Skeletal muscle tissue (tissue), 4 donors: Measurements from ENCODE around the gene BMERB1. TPM values are rescaled to one million over a fixed set of nuclear protein-coding genes. Genes with fewer than 3 reads are reported as not detected.
"Not testable (repeated sequence)": the region's sequence is repeated elsewhere in the genome, so short reads cannot be mapped to it uniquely, and the experiment has no call there.

Source experiments
- H3K27ac ChIP-seq: one replicate; pipeline ENCODE4 v1.7.0; 2013; ENCODE audit warnings: mild to moderate bottlenecking, low read depth, low read length, inconsistent platforms
- H3K27me3 ChIP-seq, 3 donors: one replicate each; pipeline ENCODE4 v1.7.0; 2013; ENCODE audit warnings: low read length in 3 of 3; ENCODE audit not compliant: control insufficient read depth in 3 of 3, insufficient read depth in 3 of 3
- H3K36me3 ChIP-seq, 3 donors: one replicate each; pipeline ENCODE4 v1.7.0; 2013; ENCODE audit warnings: low read length in 3 of 3; ENCODE audit not compliant: control insufficient read depth in 3 of 3, insufficient read depth in 3 of 3
- H3K4me1 ChIP-seq, 3 donors: one replicate each; pipeline ENCODE4 v1.7.0; 2013; ENCODE audit warnings: low read length in 3 of 3, mild to moderate bottlenecking in 3 of 3; ENCODE audit not compliant: control insufficient read depth in 3 of 3, insufficient read depth in 3 of 3
- H3K4me3 ChIP-seq, 3 donors: one replicate each; pipeline ENCODE4 v1.7.0; 2013; ENCODE audit warnings: low read length in 3 of 3
- H3K9ac ChIP-seq, 3 donors: one replicate each; pipeline ENCODE4 v1.7.0; 2013; ENCODE audit warnings: low read length in 3 of 3, mild to moderate bottlenecking in 3 of 3, moderate library complexity in 2 of 3, low read depth in 1 of 3
- H3K9me3 ChIP-seq, 3 donors: one replicate each; pipeline ENCODE4 v1.7.0; 2013; ENCODE audit warnings: low read length in 3 of 3; ENCODE audit not compliant: control insufficient read depth in 3 of 3
- total RNA-seq: library from RNA; depleted of rRNA; stranded (reverse); fragments of >200 nt; gene quantifications from one replicate; pipeline ENCODE4 v1.2.3, GENCODE V29; 2014
- donor health status: Osteomylitis.

BMERB1 gene
- total RNA-seq, 1 donor from 2014 or later, result 7.8 TPM

GRCh38 chr16:15559176-15559575 is 124.8 kb downstream of the BMERB1 start:
- peaks cover 7 to 13% (median 11%) of the 10 kb centered on the region in 3 donors for H3K4me1 ChIP-seq
- H3K27me3 ChIP-seq, result no peaks in the 10 kb centered on the region
- H3K4me3 ChIP-seq, result no peak overlapping the region
- H3K9me3 ChIP-seq, result no peaks in the 10 kb centered on the region
- H3K27ac ChIP-seq, result no peak overlapping the region
- H3K9ac ChIP-seq, result no peak overlapping the region
- H3K36me3 ChIP-seq, result no peaks in the 10 kb centered on the region

GRCh38 chr16:15564604-15565339 is 130.4 kb downstream of the BMERB1 start:
- no peak overlapping the region for H3K4me3 ChIP-seq
- no peaks in the 10 kb centered on the region for H3K9me3 ChIP-seq
- H3K27ac ChIP-seq, result no peak overlapping the region
- no peaks in the 10 kb centered on the region for H3K36me3 ChIP-seq
- no peaks in the 10 kb centered on the region for H3K27me3 ChIP-seq
- no peak overlapping the region for H3K9ac ChIP-seq
- peaks cover 7 to 15% (median 11%) of the 10 kb centered on the region in 3 donors for H3K4me1 ChIP-seq

- H3K9me3 ChIP-seq, result no peaks in the 10 kb centered on the region
- H3K9ac ChIP-seq, result no peak overlapping the region
- peaks cover 7 to 15% (median 11%) of the 10 kb centered on the region in 3 donors for H3K4me1 ChIP-seq
- H3K27ac ChIP-seq, result no peak overlapping the region
- no peak overlapping the region for H3K4me3 ChIP-seq
- H3K36me3 ChIP-seq, result no peaks in the 10 kb centered on the region
- H3K27me3 ChIP-seq, result no peaks in the 10 kb centered on the region
Measured at GRCh38 chr16:15566095-15566494, 131.7 kb downstream of the BMERB1 start.

- Histone ChIP-seq H3K4me1 (peaks cover 2 to 14% (median 9%) of the 10 kb centered on the region in 3 donors), H3K27ac (no peak overlapping the region)
Measured at GRCh38 chr16:15567823-15568222, 133.4 kb downstream of the BMERB1 start.

GRCh38 chr16:15570666-15571065 is 136.3 kb downstream of the BMERB1 start:
- not testable (repeated sequence) for H3K4me1 ChIP-seq, H3K27me3 ChIP-seq, H3K36me3 ChIP-seq, H3K9ac ChIP-seq, H3K4me3 ChIP-seq, H3K27ac ChIP-seq, H3K9me3 ChIP-seq

More at GRCh38 chr16:15567823-15568222, 133.4 kb downstream of the BMERB1 start:
- Histone ChIP-seq H3K36me3 (no peaks in the 10 kb centered on the region), H3K4me3 (no peak overlapping the region), H3K9me3 (no peaks in the 10 kb centered on the region), H3K9ac (no peak overlapping the region), H3K27me3 (no peaks in the 10 kb centered on the region)

GRCh38 chr16:15571557-15571956 is 137.2 kb downstream of the BMERB1 start:
- Histone ChIP-seq H3K4me1 (peaks cover 4 to 15% (median 7%) of the 10 kb centered on the region in 3 donors), H3K36me3 (no peaks in the 10 kb centered on the region), H3K27me3 (no peaks in the 10 kb centered on the region), H3K9me3 (no peaks in the 10 kb centered on the region), H3K9ac (no peak overlapping the region), H3K4me3 (no peak overlapping the region), H3K27ac (no peak overlapping the region)

GRCh38 chr16:15572329-15573001 is 138.1 kb downstream of the BMERB1 start:
- Histone ChIP-seq H3K9me3 (no peaks in the 10 kb centered on the region), H3K9ac (no peak overlapping the region), H3K4me3 (no peak overlapping the region), H3K4me1 (peaks cover 4 to 22% (median 10%) of the 10 kb centered on the region in 3 donors), H3K27ac (no peak overlapping the region), H3K36me3 (no peaks in the 10 kb centered on the region), H3K27me3 (no peaks in the 10 kb centered on the region)

- Histone ChIP-seq H3K4me1 (peaks cover 4 to 28% (median 9%) of the 10 kb centered on the region in 3 donors), H3K27me3 (no peaks in the 10 kb centered on the region), H3K4me3 (no peak overlapping the region), H3K36me3 (no peaks in the 10 kb centered on the region), H3K27ac (no peak overlapping the region), H3K9me3 (no peaks in the 10 kb centered on the region), H3K9ac (no peak overlapping the region)
Measured at GRCh38 chr16:15573274-15573895, 139.0 kb downstream of the BMERB1 start.

- H3K4me3 ChIP-seq, H3K9me3 ChIP-seq, H3K27me3 ChIP-seq, H3K27ac ChIP-seq, H3K9ac ChIP-seq, H3K36me3 ChIP-seq: not testable (repeated sequence)
- H3K4me1 ChIP-seq, result peaks cover 4 to 28% (median 9%) of the 10 kb centered on the region in 3 donors
Measured at GRCh38 chr16:15573896-15574613, 139.7 kb downstream of the BMERB1 start.
